HepG2 (cell line): Measurements from ENCODE around the gene BCL2A1. TPM values are rescaled to one million over a fixed set of nuclear protein-coding genes. Genes with fewer than 3 reads are reported as not detected.
A peak's percentile ranks its signal among the peaks of the same experiment; 100 is the strongest.

Experiments
- AHDC1 ChIP-seq: sonication (generic); formaldehyde crosslinking; IDR thresholded peaks from 2 replicates; pipeline ENCODE4 v1.5.1; 2020; ENCODE audit warnings: mild to moderate bottlenecking, missing genetic modification reagents, borderline replicate concordance
- MED1 ChIP-seq: sonication (generic); formaldehyde crosslinking; IDR thresholded peaks from 2 replicates; pipeline ENCODE4 v1.4.0; 2020; ENCODE audit warnings: missing genetic modification reagents
- POGZ ChIP-seq: sonication (generic); formaldehyde crosslinking; IDR thresholded peaks from 2 replicates; pipeline ENCODE4 v1.4.0; 2020; ENCODE audit warnings: mild to moderate bottlenecking, missing genetic modification reagents
- SMARCC2 ChIP-seq: fragments of 450-650 bp; IDR thresholded peaks from 2 replicates; pipeline ENCODE4 v1.6.1; 2017; ENCODE audit warnings: antibody characterized with exemption, mild to moderate bottlenecking
- SSRP1 ChIP-seq: IDR thresholded peaks from 2 replicates; pipeline ENCODE4 v1.6.1; 2016; ENCODE audit warnings: control low read depth
- TAF15 ChIP-seq: fragments of 200-400 bp; formaldehyde crosslinking; IDR thresholded peaks from one replicate; pipeline ENCODE4 v1.6.1; 2018; ENCODE audit warnings: mild to moderate bottlenecking, low read depth, low read length; ENCODE audit not compliant: poor library complexity, severe bottlenecking
- TSC22D2 ChIP-seq: sonication (generic); formaldehyde crosslinking; IDR thresholded peaks from 2 replicates; pipeline ENCODE4 v1.5.1; 2020; ENCODE audit warnings: missing genetic modification reagents, mild to moderate bottlenecking, borderline replicate concordance
- ZNF160 ChIP-seq: sonication (generic); formaldehyde crosslinking; IDR thresholded peaks from 2 replicates; pipeline ENCODE4 v1.8.0; 2022; ENCODE audit warnings: mild to moderate bottlenecking, inconsistent platforms, missing genetic modification reagents
- ZNF407 ChIP-seq: sonication (generic); formaldehyde crosslinking; IDR thresholded peaks from one replicate; pipeline ENCODE4 v1.5.1; 2020; ENCODE audit warnings: mild to moderate bottlenecking, missing genetic modification reagents; ENCODE audit errors: not compliant biosample characterization
- ZNF549 ChIP-seq: sonication (generic); formaldehyde crosslinking; IDR thresholded peaks from 2 replicates; pipeline ENCODE4 v1.5.0; 2020; ENCODE audit warnings: missing genetic modification reagents
- ZNF816 ChIP-seq: sonication (generic); formaldehyde crosslinking; IDR thresholded peaks from 2 replicates; pipeline ENCODE4 v1.8.0; 2022; ENCODE audit warnings: missing genetic modification reagents, mild to moderate bottlenecking, borderline replicate concordance
- polyA plus RNA-seq, 8 experiments: library from polyadenylated mRNA; depleted of rRNA in 3 of 8; stranded (reverse) in 7 of 8; unstranded in 1 of 8; fragments of >200 nt; fragmentation: Illumina TruSeq in 4 of 8; extraction: Trizol in 4 of 8; gene quantifications; 2 replicates each; pipeline versions ENCODE4 v1.2.1 to v1.2.3, GENCODE V29; 2011 to 2016; ENCODE audit warnings: low read depth in 4 of 8, missing spikeins in 1 of 8, mixed read lengths in 1 of 8; ENCODE audit not compliant: insufficient read depth in 1 of 8
- total RNA-seq, 5 experiments: library from RNA; depleted of rRNA; stranded (reverse); fragments of >200 nt; fragmentation: Illumina TruSeq; extraction: Trizol; gene quantifications; 2 replicates each; pipeline ENCODE4 v1.2.3, GENCODE V29; 2016; ENCODE audit warnings: low read depth in 1 of 5
- TF ChIP-seq, protein P1 (sequence below): sonication (generic); formaldehyde crosslinking; IDR thresholded peaks from 2 replicates; pipeline ENCODE4 v1.4.0; 2020; ENCODE audit warnings: missing genetic modification reagents, low read depth, mild to moderate bottlenecking, borderline replicate concordance
- TF ChIP-seq, protein P2 (sequence below): sonication (generic); formaldehyde crosslinking; IDR thresholded peaks from 2 replicates; pipeline ENCODE4 v1.5.0; 2020; ENCODE audit warnings: missing genetic modification reagents

The BCL2A1 gene
- total and polyA plus RNA-seq, 2 of the 13 experiments (the other 11 are each of a cell fraction or from before 2014, with no cell fraction given): 0.08 to 0.31 TPM

DNA sequence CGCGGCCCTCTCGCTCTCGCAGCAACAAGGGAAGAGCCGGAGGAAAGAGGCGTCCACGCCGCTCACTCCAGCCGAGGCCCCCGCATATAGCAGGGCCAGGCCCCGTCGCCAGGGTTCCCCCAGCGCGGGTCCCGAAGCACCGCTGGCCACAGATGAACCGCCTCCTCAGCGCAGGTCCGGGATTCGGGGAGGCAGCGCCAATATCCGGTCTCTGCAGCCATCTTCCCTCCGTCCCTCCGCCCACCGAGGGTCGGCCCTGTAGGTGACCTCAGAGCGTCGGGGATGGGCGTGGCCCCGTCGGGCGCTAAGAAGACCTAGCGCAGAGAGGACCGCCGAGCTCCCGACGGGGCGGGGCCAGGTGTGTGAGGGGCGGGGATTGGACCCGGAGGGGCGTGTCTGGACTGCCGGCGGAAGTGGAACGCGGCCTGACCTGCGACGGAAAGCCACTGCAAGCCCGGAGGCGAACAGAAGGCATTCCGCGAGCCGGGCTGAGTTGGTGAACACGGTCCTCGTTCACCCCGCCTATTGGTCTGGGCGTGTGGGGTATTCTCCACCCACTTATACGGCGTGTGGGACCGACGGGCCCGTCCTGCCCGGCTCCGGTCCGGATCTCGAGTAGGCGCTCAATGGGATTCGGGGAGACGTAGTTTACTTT is 47.4 kb downstream of the BCL2A1 start (continued):
- TF ChIP-seq AHDC1 (CRISPR knock-in tag) (no peak; the same call in 1 of the 2 replicates), POGZ (CRISPR knock-in tag) (peak; percentile 83), SMARCC2 (no peak), MED1 (CRISPR knock-in tag) (peak; percentile 78), TAF15 (no peak), SSRP1 (CRISPR knock-in tag) (no peak), ZNF407 (CRISPR knock-in tag) (peak; percentile 23), ZNF549 (CRISPR knock-in tag) (no peak), TSC22D2 (no peak), ZNF160 (no peak), ZNF816 (no peak)
- TF ChIP-seq, protein P1, sequence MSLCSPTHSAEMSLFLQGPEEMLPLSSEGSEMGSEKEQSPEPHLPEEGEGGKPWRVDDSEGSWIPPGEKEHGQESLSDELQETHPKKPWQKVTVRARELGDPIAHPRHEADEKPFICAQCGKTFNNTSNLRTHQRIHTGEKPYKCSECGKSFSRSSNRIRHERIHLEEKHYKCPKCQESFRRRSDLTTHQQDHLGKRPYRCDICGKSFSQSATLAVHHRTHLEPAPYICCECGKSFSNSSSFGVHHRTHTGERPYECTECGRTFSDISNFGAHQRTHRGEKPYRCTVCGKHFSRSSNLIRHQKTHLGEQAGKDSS: no peak
- TF ChIP-seq, protein P2, sequence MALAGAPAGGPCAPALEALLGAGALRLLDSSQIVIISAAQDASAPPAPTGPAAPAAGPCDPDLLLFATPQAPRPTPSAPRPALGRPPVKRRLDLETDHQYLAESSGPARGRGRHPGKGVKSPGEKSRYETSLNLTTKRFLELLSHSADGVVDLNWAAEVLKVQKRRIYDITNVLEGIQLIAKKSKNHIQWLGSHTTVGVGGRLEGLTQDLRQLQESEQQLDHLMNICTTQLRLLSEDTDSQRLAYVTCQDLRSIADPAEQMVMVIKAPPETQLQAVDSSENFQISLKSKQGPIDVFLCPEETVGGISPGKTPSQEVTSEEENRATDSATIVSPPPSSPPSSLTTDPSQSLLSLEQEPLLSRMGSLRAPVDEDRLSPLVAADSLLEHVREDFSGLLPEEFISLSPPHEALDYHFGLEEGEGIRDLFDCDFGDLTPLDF (CRISPR knock-in tag): no peak
